ENCODE data around the gene TEC. TPM values are rescaled to one million over a fixed set of nuclear protein-coding genes. Genes with fewer than 3 reads are reported as not detected.
A peak's percentile ranks its signal among the peaks of the same experiment; 100 is the strongest.

Gene TEC
- total and polyA plus RNA-seq, 9 of the 15 experiments (the other 6 are each of a cell fraction or from before 2014, with no cell fraction given), result 5.3 to 14.7 (median 8.8) TPM

DNA sequence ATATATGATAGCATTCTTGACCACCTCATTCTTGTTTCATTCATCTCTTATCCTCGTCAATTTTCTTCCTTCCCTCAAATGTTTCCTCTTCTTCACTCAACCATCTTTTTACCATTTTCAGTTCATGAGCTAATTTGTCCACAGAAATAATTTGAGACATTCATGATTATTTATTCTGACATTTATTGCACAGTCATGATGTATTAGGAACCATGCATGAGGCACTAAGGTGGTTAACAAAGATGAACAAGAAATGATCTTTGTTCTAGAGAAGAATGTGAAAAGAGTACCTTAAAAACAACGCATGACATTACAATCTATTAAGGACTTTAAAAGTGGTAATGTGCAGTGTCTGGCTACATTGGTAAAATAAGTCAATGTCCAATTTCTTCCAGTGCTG is 27.9 kb downstream of the TEC start:
- H3K27ac ChIP-seq (ENCODE audit: extremely low read depth, low read depth, low read length), result no peak overlapping the region
- peaks cover 3% of the 10 kb centered on the region; the same call in 1 of the 3 replicates for H3K36me3 ChIP-seq (ENCODE audit: control insufficient read depth, insufficient read depth, low read length)
- FAIRE-seq (no peak), DNase-seq (ENCODE audit: extremely low read depth in 1 of 4, low spot score in 3 of 4) (no peak), ATAC-seq (no peak)
- H3K4me2 ChIP-seq (ENCODE audit: insufficient read depth, low read length), result no peak overlapping the region; the same call in 1 of the 2 replicates
- intact Hi-C loops (cut with micrococcal nuclease), result loop anchor here (2.0 kb wide), 2 partner anchors 27 to 37 kb away; partner anchors contain the start of gene TEC
- TF ChIP-seq HNRNPK (IDR thresholded peaks at IDR 0.05; ENCODE audit: low read depth, low read length, poor library complexity, severe bottlenecking), result no peak
- no peak for TF ChIP-seq ARID1B (IDR thresholded peaks at IDR 0.05)
- TF ChIP-seq MAFG (tag; conservative IDR thresholded peaks at IDR 0.05), result peak; percentile 66
- peak; percentile 24; the same call in 1 of the 2 replicates for TF ChIP-seq NFE2L1 (tag; IDR thresholded peaks at IDR 0.05; ENCODE audit: borderline replicate concordance, low read depth)
- no peak for TF ChIP-seq JUN (IDR thresholded peaks at IDR 0.05; ENCODE audit: borderline replicate concordance, low read depth, low read length)
- no peak for TF ChIP-seq JUN (CRISPR knock-in tag; IDR thresholded peaks at IDR 0.05; ENCODE audit: borderline replicate concordance)
- TF ChIP-seq NFXL1 (CRISPR knock-in tag; IDR thresholded peaks at IDR 0.05), result no peak
- TF ChIP-seq CHD1 (IDR thresholded peaks at IDR 0.05; ENCODE audit: low read length), result no peak
- TF ChIP-seq UBTF (IDR thresholded peaks at IDR 0.05; ENCODE audit: borderline replicate concordance in 1 of 2, low read depth in 2 of 2, low read length in 2 of 2), result no peak
- peak; percentile 24; the same call in 1 of the 2 replicates for TF ChIP-seq C11orf30 (IDR thresholded peaks at IDR 0.05; ENCODE audit: low read depth)
- 0 out of 2 replicates have a peak, but pooled peaks have one; percentile 31 for TF ChIP-seq NFE2 (IDR thresholded peaks at IDR 0.05; ENCODE audit: low read depth)
- peak; percentile 71 for TF ChIP-seq ZNF316 (IDR thresholded peaks at IDR 0.05)
- no peak for TF ChIP-seq NEUROD1 (IDR thresholded peaks at IDR 0.05; ENCODE audit: borderline replicate concordance, low read depth, low read length, partially characterized antibody)
- TF ChIP-seq ZNF511 (CRISPR knock-in tag; IDR thresholded peaks at IDR 0.05), result no peak
- TF ChIP-seq MAFF (IDR thresholded peaks at IDR 0.05; ENCODE audit: low read length), result peak; percentile 26; the same call in 1 of the 2 replicates
- CTCF ChIA-PET (ENCODE audit: low intra/inter-chr PET ratio), result no interaction called here
- no peak overlapping the region for H3K4me3 ChIP-seq
- H2AFZ ChIP-seq (ENCODE audit: low read depth, low read length), result no peak overlapping the region
- POLR2A ChIA-PET, result interaction anchor here (0.6 kb wide), 1 partner anchor 10 kb away, joined by 3 read pairs; no protein-coding TSS in a partner anchor
- H3K79me2 ChIP-seq (ENCODE audit: control insufficient read depth, insufficient read depth, low read length), result peaks cover 94% of the 10 kb centered on the region
- 64% methylated on average over 2 of the region's 2 CpGs for WGBS (ENCODE audit: insufficient coverage, low coverage, missing lambda C conversion rate)
- no peaks in the 10 kb centered on the region for H3K9me1 ChIP-seq (ENCODE audit: control insufficient read depth, insufficient read depth, low read length)
- in situ Hi-C loops (cut with MboI), result no loop called here
- no TSS peak for BruUV-seq (replicated peaks)
- no peaks in the 10 kb centered on the region for H3K27me3 ChIP-seq (ENCODE audit: control insufficient read depth in 2 of 2, insufficient read depth in 2 of 2, low read length in 2 of 2)
- peaks cover 6% of the 10 kb centered on the region; the same call in 1 of the 2 replicates for H3K9me3 ChIP-seq (replicated peaks; ENCODE audit: control insufficient read depth, insufficient read depth, low read depth, low read length)
- H3K4me1 ChIP-seq (replicated peaks in 1 of 2; ENCODE audit: control insufficient read depth in 2 of 2, insufficient read depth in 2 of 2, low read length in 2 of 2), result peaks cover 10 to 49% of the 10 kb centered on the region in 2 experiments; a peak in 4 of 5 replicates
- H3K9ac ChIP-seq (ENCODE audit: insufficient read depth in 1 of 2, low read depth in 2 of 2, low read length in 2 of 2), result no peak overlapping the region
- H4K20me1 ChIP-seq (replicated peaks; ENCODE audit: control insufficient read depth, insufficient read depth, low read length), result no peaks in the 10 kb centered on the region

All from K562 (cell line).